Panc1 (cell line): ENCODE results near the gene TYRO3.

Experiments
- CTCF ChIP-seq: fragments of 450-650 bp; IDR thresholded peaks from 2 replicates; pipeline ENCODE4 v1.5.1; 2017; ENCODE audit warnings: mild to moderate bottlenecking
- REST ChIP-seq, 2 experiments: IDR thresholded peaks; 2 replicates each; pipeline ENCODE4 v1.6.1; 2011 to 2012; ENCODE audit warnings: low read depth in 2 of 2, control low read depth in 1 of 2, low read length in 1 of 2, mild to moderate bottlenecking in 1 of 2, moderate library complexity in 1 of 2; ENCODE audit not compliant: insufficient read depth in 1 of 2
- SIN3A ChIP-seq: IDR thresholded peaks from 2 replicates; pipeline ENCODE4 v1.6.1; 2012; ENCODE audit warnings: low read depth, mild to moderate bottlenecking, low read length, moderate library complexity, borderline replicate concordance; ENCODE audit not compliant: insufficient read depth
- TCF7L2 ChIP-seq: IDR thresholded peaks from 2 replicates; pipeline ENCODE4 v1.6.1; 2011; ENCODE audit warnings: mild to moderate bottlenecking, low read depth, low read length, inconsistent platforms

GRCh38 chr15:41620536-41621199 is 61.7 kb downstream of the TYRO3 start:
- TF ChIP-seq CTCF = no peak
- no peak; the same call in 1 of the 2 replicates for TF ChIP-seq TCF7L2
- TF ChIP-seq SIN3A = no peak
- TF ChIP-seq REST (IDR thresholded peaks at IDR 0.05; ENCODE audit: insufficient read depth in 1 of 2, low read depth in 2 of 2, low read length in 1 of 2) = no peak
